Neural progenitor cell (in vitro differentiated cells): ENCODE data around the gene TBC1D3K. TPM values are rescaled to one million over a fixed set of nuclear protein-coding genes. Genes with fewer than 3 reads are reported as not detected.

Source experiments
- small RNA-seq: library from RNA; depleted of rRNA; stranded (forward); fragments of <200 nt; gene quantifications from one replicate; pipeline ENCODE3, GENCODE V24; 2015
- total RNA-seq: library from RNA; depleted of rRNA; stranded (reverse); fragments of >200 nt; gene quantifications from 2 replicates; pipeline ENCODE4 v1.2.3, GENCODE V29; 2015; ENCODE audit warnings: low replicate concordance

Gene TBC1D3K
- total RNA-seq, 1 donor from 2014 or later = not detected

Small RNA genes within 50 kb of the gene (small RNA-seq; reads per million reads assigned to genes)
- gene RF00001 (not detected), gene RNU6-489P (not detected)

Other genes with a start within 250 kb of the TBC1D3K start
- 0.15 TPM in 1 of 2 replicates, not detected in the other for gene HNF1B, start 179.4 kb upstream of the TBC1D3K start, total RNA-seq
- 9.2 and 17.0 TPM in 2 replicates for gene TBC1D3L, start 64.6 kb downstream of the TBC1D3K start, total RNA-seq
- 0.06 TPM in 1 of 2 replicates, not detected in the other for gene TBC1D3D, start 79.6 kb downstream of the TBC1D3K start, total RNA-seq
- not detected in 2 replicates for gene TBC1D3C, start 144.2 kb downstream of the TBC1D3K start, total RNA-seq
- gene TBC1D3E, start 203.5 kb downstream of the TBC1D3K start, total RNA-seq = not detected in 2 replicates